Muscle of leg (tissue), 11 donors: Measurements from ENCODE around the gene SDK1. TPM values are rescaled to one million over a fixed set of nuclear protein-coding genes. Genes with fewer than 3 reads are reported as not detected.

ENCODE experiments used
- DNase-seq: peaks from one replicate; pipeline ENCODE4 v3.0.0; 2013
- H3K27ac ChIP-seq: one replicate; pipeline ENCODE4 v1.5.1; 2013; ENCODE audit warnings: mild to moderate bottlenecking, low read length, control low read depth
- H3K27me3 ChIP-seq: one replicate; pipeline ENCODE4 v1.6.1; 2013; ENCODE audit warnings: low read length; ENCODE audit not compliant: control insufficient read depth, insufficient read depth
- H3K36me3 ChIP-seq: one replicate; pipeline ENCODE4 v1.6.1; 2013; ENCODE audit warnings: low read length; ENCODE audit not compliant: control insufficient read depth, insufficient read depth
- H3K4me1 ChIP-seq: one replicate; pipeline ENCODE4 v1.6.1; 2013; ENCODE audit warnings: low read length; ENCODE audit not compliant: control insufficient read depth, insufficient read depth
- H3K4me3 ChIP-seq: one replicate; pipeline ENCODE4 v1.5.1; 2013; ENCODE audit warnings: low read length, control low read depth
- H3K9me3 ChIP-seq: replicated peaks from 2 replicates; pipeline ENCODE4 v1.6.1; 2013; ENCODE audit warnings: low read depth, low read length; ENCODE audit not compliant: control insufficient read depth
- WGBS: methylation state at CpG from one replicate; pipeline ENCODE4 v1.1.5; 2013; ENCODE audit warnings: missing lambda C conversion rate; ENCODE audit not compliant: insufficient coverage; 5-methylcytosine and 5-hydroxymethylcytosine counted together
- polyA plus RNA-seq, 8 donors: library from polyadenylated mRNA; unstranded; fragments of 120-200 nt; gene quantifications; one replicate each; pipeline versions ENCODE4 v1.2.1 to v1.2.3, GENCODE V29; 2013; ENCODE audit warnings: inconsistent platforms in 1 of 8, low replicate concordance in 1 of 8; ENCODE audit not compliant: insufficient read length in 8 of 8, insufficient read depth in 1 of 8
- total RNA-seq: library from RNA; stranded (reverse); fragments of 120-200 nt; gene quantifications from one replicate; pipeline ENCODE4 v1.2.4, GENCODE V29; 2013

SDK1 gene
- total and polyA plus RNA-seq, 9 donors = 2.3 to 6.4 (median 3.6) TPM

- H3K4me1 ChIP-seq = no peaks in the 10 kb centered on the region
- no peaks in the 10 kb centered on the region for H3K9me3 ChIP-seq
- no peaks in the 10 kb centered on the region for H3K27me3 ChIP-seq
- no CpG with 5 or more reads among the region's 2 CpGs for WGBS
- no peaks in the 10 kb centered on the region for H3K36me3 ChIP-seq
- H3K27ac ChIP-seq = no peak overlapping the region
- no peak for DNase-seq
- H3K4me3 ChIP-seq = no peak overlapping the region
Measured at GRCh38 chr7:3790803-3791202, 489.8 kb downstream of the SDK1 start.

GRCh38 chr7:3791327-3791726 is 490.3 kb downstream of the SDK1 start:
- H3K36me3 ChIP-seq = no peaks in the 10 kb centered on the region
- DNase-seq = no peak
- no peak overlapping the region for H3K4me3 ChIP-seq
- WGBS = 65% methylated on average over 7 of the region's 9 CpGs
- H3K4me1 ChIP-seq = no peaks in the 10 kb centered on the region
- H3K27me3 ChIP-seq = no peaks in the 10 kb centered on the region
- no peaks in the 10 kb centered on the region for H3K9me3 ChIP-seq
- H3K27ac ChIP-seq = no peak overlapping the region

- Histone ChIP-seq H3K27ac (no peak overlapping the region), H3K4me1 (no peaks in the 10 kb centered on the region), H3K4me3 (no peak overlapping the region), H3K9me3 (no peaks in the 10 kb centered on the region), H3K27me3 (no peaks in the 10 kb centered on the region), H3K36me3 (no peaks in the 10 kb centered on the region)
- no peak for DNase-seq
- no CpG with 5 or more reads among the region's 4 CpGs for WGBS
Measured at GRCh38 chr7:3795141-3795540, 494.1 kb downstream of the SDK1 start.

- Histone ChIP-seq H3K27ac (no peak overlapping the region), H3K9me3 (no peaks in the 10 kb centered on the region), H3K4me1 (no peaks in the 10 kb centered on the region), H3K36me3 (no peaks in the 10 kb centered on the region), H3K4me3 (no peak overlapping the region), H3K27me3 (no peaks in the 10 kb centered on the region)
- 47% methylated on average over 2 of the region's 3 CpGs for WGBS
- no peak for DNase-seq
Measured at GRCh38 chr7:3795781-3796180, 494.7 kb downstream of the SDK1 start.

- WGBS = no CpG with 5 or more reads among the region's 3 CpGs
- H3K4me1 ChIP-seq = peaks cover 10% of the 10 kb centered on the region
- no peak for DNase-seq
- H3K4me3 ChIP-seq = no peak overlapping the region
- H3K36me3 ChIP-seq = no peaks in the 10 kb centered on the region
- H3K27me3 ChIP-seq = no peaks in the 10 kb centered on the region
- H3K27ac ChIP-seq = no peak overlapping the region
- no peaks in the 10 kb centered on the region for H3K9me3 ChIP-seq
Measured at GRCh38 chr7:3805151-3805550, 504.1 kb downstream of the SDK1 start.

GRCh38 chr7:3806516-3806915 is 505.5 kb downstream of the SDK1 start:
- DNase-seq = no peak
- Histone ChIP-seq H3K4me1 (peaks cover 10% of the 10 kb centered on the region), H3K27ac (no peak overlapping the region), H3K9me3 (no peaks in the 10 kb centered on the region), H3K27me3 (no peaks in the 10 kb centered on the region), H3K4me3 (no peak overlapping the region), H3K36me3 (no peaks in the 10 kb centered on the region)
- WGBS = 100% methylated on average over 2 of the region's 8 CpGs

GRCh38 chr7:3807824-3808223 is 506.8 kb downstream of the SDK1 start:
- H3K4me3 ChIP-seq = no peak overlapping the region
- no peaks in the 10 kb centered on the region for H3K36me3 ChIP-seq
- WGBS = 83% methylated on average over 8 of the region's 9 CpGs
- H3K27me3 ChIP-seq = no peaks in the 10 kb centered on the region
- H3K9me3 ChIP-seq = no peaks in the 10 kb centered on the region
- no peak overlapping the region for H3K27ac ChIP-seq
- H3K4me1 ChIP-seq = peaks cover 10% of the 10 kb centered on the region
- DNase-seq = no peak

GRCh38 chr7:3821488-3821887 is 520.4 kb downstream of the SDK1 start:
- DNase-seq = peak; percentile 48
- no peak overlapping the region for H3K4me3 ChIP-seq
- no peaks in the 10 kb centered on the region for H3K27me3 ChIP-seq
- 85% methylated on average over 3 of the region's 6 CpGs for WGBS
- no peaks in the 10 kb centered on the region for H3K9me3 ChIP-seq
- no peak overlapping the region for H3K27ac ChIP-seq
- H3K4me1 ChIP-seq = no peaks in the 10 kb centered on the region
- H3K36me3 ChIP-seq = no peaks in the 10 kb centered on the region

GRCh38 chr7:3825491-3825890 is 524.4 kb downstream of the SDK1 start:
- Histone ChIP-seq H3K27ac (no peak overlapping the region), H3K4me3 (no peak overlapping the region), H3K4me1 (no peaks in the 10 kb centered on the region), H3K36me3 (no peaks in the 10 kb centered on the region), H3K27me3 (no peaks in the 10 kb centered on the region), H3K9me3 (no peaks in the 10 kb centered on the region)
- no CpG with 5 or more reads among the region's 3 CpGs for WGBS
- no peak for DNase-seq

- H3K27ac ChIP-seq = no peak overlapping the region
- no peaks in the 10 kb centered on the region for H3K9me3 ChIP-seq
- no peaks in the 10 kb centered on the region for H3K27me3 ChIP-seq
- no peak for DNase-seq
- H3K4me3 ChIP-seq = no peak overlapping the region
- WGBS = no CpG with 5 or more reads among the region's 4 CpGs
- H3K4me1 ChIP-seq = no peaks in the 10 kb centered on the region
- H3K36me3 ChIP-seq = no peaks in the 10 kb centered on the region
Measured at GRCh38 chr7:3832199-3832598, 531.1 kb downstream of the SDK1 start.

- no peak overlapping the region for H3K27ac ChIP-seq
- DNase-seq = no peak
- H3K4me3 ChIP-seq = no peak overlapping the region
- H3K27me3 ChIP-seq = no peaks in the 10 kb centered on the region
- H3K9me3 ChIP-seq = no peaks in the 10 kb centered on the region
- no peaks in the 10 kb centered on the region for H3K36me3 ChIP-seq
- no peaks in the 10 kb centered on the region for H3K4me1 ChIP-seq
- 88% methylated on average over 5 of the region's 8 CpGs for WGBS
Measured at GRCh38 chr7:3835109-3835508, 534.1 kb downstream of the SDK1 start.
